A549 (cell line): ENCODE measurements around the gene PIWIL4. TPM values are rescaled to one million over a fixed set of nuclear protein-coding genes. Genes with fewer than 3 reads are reported as not detected.

Experiments
- ATAC-seq, 2 experiments: fragments of 200-7000 bp in 1 of 2; fragments of >200 bp in 1 of 2; cut with Nextera tagmentation in 1 of 2; cut with Tn5 transposase in 1 of 2; 3 replicates each; pipeline versions ENCODE4 v1.8.0 to v1.9.1; 2018 to 2020; ENCODE audit warnings: mild to moderate bottlenecking in 1 of 2, moderate library complexity in 1 of 2
- CTCF ChIA-PET: fragments of 300-600 bp; sonication (Branson Sonifier 250); formaldehyde crosslinking; extraction: SDS; loops from one replicate; lab custom pipeline; 2021; ENCODE audit warnings: antibody characterized with exemption, inconsistent platforms; lab: Yijun Ruan, JAX
- POLR2A ChIA-PET: fragments of 350-600 bp; formaldehyde crosslinking; extraction: SDS; loops from one replicate; lab custom pipeline; 2021; ENCODE audit warnings: antibody characterized with exemption, inconsistent platforms; lab: Yijun Ruan, JAX
- DNase-seq, 2 experiments: peaks; one replicate each; pipeline versions ENCODE4 v3.0.0 to v3.0.0-alpha.2; 2011 to 2016; ENCODE audit warnings: low read depth in 1 of 2, low spot score in 1 of 2
- FAIRE-seq: peaks from 2 replicates; lab custom pipeline; 2011; peaks lifted over from hg19 to GRCh38; lab: Jason Lieb, UNC
- H3K27ac ChIP-seq, 2 experiments: fragments of >200 bp; sonication (Bioruptor Twin); formaldehyde crosslinking; 3 replicates each; pipeline ENCODE4 v1.5.1; 2016 to 2017
- H3K4me1 ChIP-seq: fragments of >200 bp; sonication (Bioruptor Twin); formaldehyde crosslinking; 3 replicates; pipeline ENCODE4 v1.6.1; 2016
- H3K4me2 ChIP-seq: fragments of >200 bp; sonication (Bioruptor Twin); formaldehyde crosslinking; 3 replicates; pipeline ENCODE4 v1.6.1; 2016
- H3K4me3 ChIP-seq: fragments of >200 bp; sonication (Bioruptor Twin); formaldehyde crosslinking; 3 replicates; pipeline ENCODE4 v1.5.1; 2016
- H3K9me3 ChIP-seq: fragments of >200 bp; sonication (Bioruptor Twin); formaldehyde crosslinking; 3 replicates; pipeline ENCODE4 v1.6.1; 2016
- EHMT2 ChIP-seq: fragments of 200-600 bp; sonication (generic); IDR thresholded peaks from 2 replicates; pipeline ENCODE4 v1.6.1; 2016; ENCODE audit warnings: antibody characterized with exemption, low read depth, mild to moderate bottlenecking, moderate library complexity
- ELK1 ChIP-seq: fragments of 150-350 bp; IDR thresholded peaks from 2 replicates; pipeline ENCODE4 v1.6.1; 2014; ENCODE audit warnings: low read depth, mild to moderate bottlenecking, low read length
- FOSB ChIP-seq: fragments of 250-450 bp; sonication (Bioruptor Pico); IDR thresholded peaks from 2 replicates; pipeline ENCODE4 v1.5.0; 2020; ENCODE audit warnings: mild to moderate bottlenecking, moderate library complexity
- FOXS1 ChIP-seq: fragments of 250-450 bp; sonication (Bioruptor Pico); IDR thresholded peaks from 2 replicates; pipeline ENCODE4 v1.5.0; 2020; ENCODE audit warnings: mild to moderate bottlenecking, moderate library complexity
- HDAC2 ChIP-seq: fragments of 200-600 bp; sonication (generic); IDR thresholded peaks from 2 replicates; pipeline ENCODE4 v1.6.1; 2016
- HEYL ChIP-seq: fragments of 250-450 bp; sonication (Bioruptor Pico); IDR thresholded peaks from 2 replicates; pipeline ENCODE4 v1.8.0; 2021; ENCODE audit warnings: mild to moderate bottlenecking, moderate library complexity
- JUN ChIP-seq, 2 experiments: fragments of >200 bp; sonication (Bioruptor Twin); formaldehyde crosslinking; IDR thresholded peaks; 2 replicates in 1 of 2; 3 replicates in 1 of 2; pipeline ENCODE4 v1.6.1; 2016 to 2017
- JUNB ChIP-seq: fragments of >200 bp; sonication (Bioruptor Twin); formaldehyde crosslinking; IDR thresholded peaks from 2 replicates; pipeline ENCODE4 v1.6.1; 2016
- KDM1A ChIP-seq: fragments of 200-600 bp; sonication (generic); IDR thresholded peaks from 2 replicates; pipeline ENCODE4 v1.6.1; 2016; ENCODE audit warnings: low read depth, mild to moderate bottlenecking
- KDM5A ChIP-seq: fragments of 200-600 bp; sonication (generic); IDR thresholded peaks from 2 replicates; pipeline ENCODE4 v1.6.1; 2016; ENCODE audit warnings: antibody characterized with exemption, mild to moderate bottlenecking
- MAZ ChIP-seq: fragments of 150-350 bp; IDR thresholded peaks from 2 replicates; pipeline ENCODE4 v1.6.1; 2014; ENCODE audit warnings: antibody characterized with exemption, low read depth, low read length, borderline replicate concordance
- MYC ChIP-seq: IDR thresholded peaks from 2 replicates; pipeline ENCODE4 v1.6.1; 2012; ENCODE audit warnings: mild to moderate bottlenecking, inconsistent platforms, low read length, improper control_type of control experiment, borderline replicate concordance
- NFE2L2 ChIP-seq: fragments of 150-350 bp; conservative IDR thresholded peaks from 2 replicates; pipeline ENCODE4 v1.6.1; 2014; ENCODE audit warnings: low read length
- PHF8 ChIP-seq: fragments of 200-600 bp; sonication (generic); IDR thresholded peaks from 2 replicates; pipeline ENCODE4 v1.6.1; 2016; ENCODE audit warnings: low read depth, mild to moderate bottlenecking, antibody characterized with exemption, moderate library complexity, borderline replicate concordance
- POLR2A ChIP-seq: IDR thresholded peaks from 2 replicates; pipeline ENCODE4 v1.6.1; 2012; ENCODE audit warnings: mild to moderate bottlenecking, low read length
- POLR2AphosphoS2 ChIP-seq: conservative IDR thresholded peaks from 2 replicates; pipeline ENCODE4 v1.6.1; 2012; ENCODE audit warnings: low read length, improper control_type of control experiment, inconsistent platforms
- RCOR1 ChIP-seq: fragments of 150-350 bp; IDR thresholded peaks from 2 replicates; pipeline ENCODE4 v1.6.1; 2014; ENCODE audit warnings: antibody characterized with exemption, low read length, low read depth
- RFX5 ChIP-seq: fragments of 450-650 bp; IDR thresholded peaks from 2 replicates; pipeline ENCODE4 v1.7.1; 2014; ENCODE audit warnings: antibody characterized with exemption, mild to moderate bottlenecking, moderate library complexity
- ZFP36 ChIP-seq: fragments of 450-650 bp; IDR thresholded peaks from 2 replicates; pipeline ENCODE4 v1.6.1; 2014; ENCODE audit warnings: borderline replicate concordance; ENCODE audit not compliant: partially characterized antibody
- ZSCAN20 ChIP-seq: fragments of 250-450 bp; sonication (Bioruptor Pico); IDR thresholded peaks from 2 replicates; pipeline ENCODE4 v1.8.0; 2022; ENCODE audit warnings: mild to moderate bottlenecking, moderate library complexity
- WGBS: methylation state at CpG from one replicate; pipeline ENCODE4 v1.1.6; 2017; ENCODE audit errors: missing lambda C conversion rate; 5-methylcytosine and 5-hydroxymethylcytosine counted together
- polyA plus RNA-seq, 4 experiments: library from polyadenylated mRNA; depleted of rRNA in 3 of 4; stranded (reverse); fragments of >200 nt; fragmentation: RNase III in 1 of 4; extraction: RNeasy Plus Mini Kit Qiagen cat#74134 plus additional on column Dnase treatment in 1 of 4; gene quantifications; 2 replicates in 3 of 4; 3 replicates in 1 of 4; pipeline ENCODE4 v1.2.3, GENCODE V29; 2011 to 2017
- TF ChIP-seq, protein P1 (sequence below): fragments of 250-450 bp; sonication (Bioruptor Pico); IDR thresholded peaks from 2 replicates; pipeline ENCODE4 v1.5.0; 2020; ENCODE audit warnings: low read depth, mild to moderate bottlenecking, moderate library complexity
- TF ChIP-seq, protein P2 (sequence below): IDR thresholded peaks from 2 replicates; pipeline ENCODE4 v1.6.1; 2012
- TF ChIP-seq, protein P3 (sequence below): fragments of 250-450 bp; sonication (Bioruptor Pico); IDR thresholded peaks from 2 replicates; pipeline ENCODE4 v1.5.0; 2021; ENCODE audit warnings: mild to moderate bottlenecking, moderate library complexity, borderline replicate concordance

Gene PIWIL4
- polyA plus RNA-seq, 2 of the 4 experiments (the other 2 are of a cell fraction), result 0.28 to 0.35 TPM

GRCh38 chr11:94656968-94657367 lies 89.8 kb downstream of the PIWIL4 start:
- Histone ChIP-seq H3K9me3 (no peaks in the 10 kb centered on the region), H3K4me2 (no peak overlapping the region)
- 84% methylated on average over 6 of the region's 6 CpGs for WGBS
- CTCF ChIA-PET, result no interaction called here
- no peak for TF ChIP-seq FOSB (CRISPR knock-in tag)
- TF ChIP-seq RFX5, result no peak
- no peak for TF ChIP-seq PHF8
- no peak for TF ChIP-seq MYC
- TF ChIP-seq POLR2A, result no peak
- TF ChIP-seq MAZ, result no peak
- no peak for TF ChIP-seq HEYL (CRISPR knock-in tag)
- TF ChIP-seq ZSCAN20, result no peak
- no peak for TF ChIP-seq EHMT2
- TF ChIP-seq, all 56 proteins: peak for 0
- no peak for FAIRE-seq
- DNase-seq, result no peak
- POLR2A ChIA-PET, result no interaction called here
- Histone ChIP-seq H3K4me1 (no peaks in the 10 kb centered on the region), H3K27ac (no peak overlapping the region), H3K4me3 (no peak overlapping the region)
- no peak for ATAC-seq

GRCh38 chr11:94657629-94658028 lies 90.5 kb downstream of the PIWIL4 start:
- TF ChIP-seq FOXS1, result no peak
- TF ChIP-seq ZFP36, result no peak
- no peak for TF ChIP-seq HDAC2
- no peak for TF ChIP-seq JUNB
- no peak for TF ChIP-seq RCOR1
- no peak for TF ChIP-seq KDM5A
- TF ChIP-seq NFE2L2, result no peak
- TF ChIP-seq ELK1, result no peak
- TF ChIP-seq, protein P1, sequence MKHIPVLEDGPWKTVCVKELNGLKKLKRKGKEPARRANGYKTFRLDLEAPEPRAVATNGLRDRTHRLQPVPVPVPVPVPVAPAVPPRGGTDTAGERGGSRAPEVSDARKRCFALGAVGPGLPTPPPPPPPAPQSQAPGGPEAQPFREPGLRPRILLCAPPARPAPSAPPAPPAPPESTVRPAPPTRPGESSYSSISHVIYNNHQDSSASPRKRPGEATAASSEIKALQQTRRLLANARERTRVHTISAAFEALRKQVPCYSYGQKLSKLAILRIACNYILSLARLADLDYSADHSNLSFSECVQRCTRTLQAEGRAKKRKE (CRISPR knock-in tag), result no peak
- no peak for TF ChIP-seq EHMT2
- TF ChIP-seq, protein P2, sequence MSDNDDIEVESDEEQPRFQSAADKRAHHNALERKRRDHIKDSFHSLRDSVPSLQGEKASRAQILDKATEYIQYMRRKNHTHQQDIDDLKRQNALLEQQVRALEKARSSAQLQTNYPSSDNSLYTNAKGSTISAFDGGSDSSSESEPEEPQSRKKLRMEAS, result no peak
- TF ChIP-seq POLR2AphosphoS2, result no peak
- TF ChIP-seq ZSCAN20, result no peak
- TF ChIP-seq, protein P3, sequence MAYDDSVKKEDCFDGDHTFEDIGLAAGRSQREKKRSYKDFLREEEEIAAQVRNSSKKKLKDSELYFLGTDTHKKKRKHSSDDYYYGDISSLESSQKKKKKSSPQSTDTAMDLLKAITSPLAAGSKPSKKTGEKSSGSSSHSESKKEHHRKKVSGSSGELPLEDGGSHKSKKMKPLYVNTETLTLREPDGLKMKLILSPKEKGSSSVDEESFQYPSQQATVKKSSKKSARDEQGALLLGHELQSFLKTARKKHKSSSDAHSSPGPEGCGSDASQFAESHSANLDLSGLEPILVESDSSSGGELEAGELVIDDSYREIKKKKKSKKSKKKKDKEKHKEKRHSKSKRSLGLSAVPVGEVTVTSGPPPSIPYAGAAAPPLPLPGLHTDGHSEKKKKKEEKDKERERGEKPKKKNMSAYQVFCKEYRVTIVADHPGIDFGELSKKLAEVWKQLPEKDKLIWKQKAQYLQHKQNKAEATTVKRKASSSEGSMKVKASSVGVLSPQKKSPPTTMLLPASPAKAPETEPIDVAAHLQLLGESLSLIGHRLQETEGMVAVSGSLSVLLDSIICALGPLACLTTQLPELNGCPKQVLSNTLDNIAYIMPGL (CRISPR knock-in tag), result no peak
- no peak for TF ChIP-seq RFX5
- TF ChIP-seq KDM1A, result no peak
- no peak for TF ChIP-seq JUN (IDR thresholded peaks at IDR 0.05)
- no peak for TF ChIP-seq HEYL (CRISPR knock-in tag)
- H3K4me2 ChIP-seq, result no peak overlapping the region
- ATAC-seq (no peak), DNase-seq (no peak), FAIRE-seq (no peak)
- H3K4me1 ChIP-seq, result no peaks in the 10 kb centered on the region
- 58% methylated on average over 3 of the region's 3 CpGs for WGBS
- POLR2A ChIA-PET, result no interaction called here
- CTCF ChIA-PET, result no interaction called here
- no peak overlapping the region for H3K4me3 ChIP-seq
- no peak overlapping the region for H3K27ac ChIP-seq
- H3K9me3 ChIP-seq, result no peaks in the 10 kb centered on the region
